NOMO-1 treated with dmso at 0.1 percent for 144 hours (cell line): Measurements from ENCODE around the gene TMEM116.
A peak's percentile ranks its signal among the peaks of the same experiment; 100 is the strongest.
"Not testable (repeated sequence)": the region's sequence is repeated elsewhere in the genome, so short reads cannot be mapped to it uniquely, and the experiment has no call there.

ENCODE experiments used
- DNase-seq: peaks from one replicate; lab custom pipeline; 2025; ENCODE audit not compliant: unreplicated experiment; lab: John Stamatoyannopoulos, UW

Gene TMEM116

DNA sequence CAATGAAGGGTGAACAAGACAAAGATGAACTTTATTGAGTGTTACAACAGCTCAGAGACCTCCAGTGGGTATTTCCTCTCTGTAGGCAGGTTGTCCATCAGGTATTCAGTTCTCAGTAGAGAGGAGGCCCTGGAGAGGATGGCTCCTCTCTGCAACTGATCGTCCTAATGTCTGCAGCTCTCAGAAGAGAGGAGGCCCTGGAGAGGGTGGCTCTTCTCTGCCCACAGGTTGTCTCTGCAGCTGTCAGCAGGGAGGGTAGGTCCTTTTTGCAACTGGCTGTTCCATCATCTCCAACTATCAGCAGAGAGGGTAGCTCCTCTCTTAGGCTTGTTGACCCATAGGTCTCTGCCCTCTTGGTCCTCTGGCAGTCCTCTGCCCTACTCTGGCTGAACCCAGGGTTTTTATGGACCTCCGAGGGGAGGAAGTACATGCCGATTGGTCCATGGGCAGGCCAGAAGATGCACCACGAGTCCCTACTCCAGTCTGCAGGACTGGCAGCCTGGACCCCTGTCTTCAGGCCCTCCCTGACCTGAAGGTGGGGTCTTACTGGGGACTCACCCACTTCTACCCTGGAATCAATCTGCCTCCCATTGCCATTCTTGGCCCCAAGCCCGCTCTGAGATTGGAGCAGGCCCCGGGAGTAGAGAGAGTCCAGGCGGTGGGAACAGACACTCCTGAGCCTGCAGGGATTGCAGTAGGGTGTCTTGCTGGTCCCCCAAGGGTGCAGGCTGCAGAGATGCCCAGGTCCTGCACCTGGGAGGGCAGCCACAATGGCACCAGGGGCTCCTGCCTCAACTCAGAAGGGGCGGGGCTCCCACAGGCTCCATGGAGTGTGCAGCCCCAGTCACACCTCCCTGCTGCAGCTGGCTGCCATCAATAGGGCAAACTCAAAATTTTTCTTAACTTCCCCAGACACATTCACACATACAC, 2.3 kb downstream of the TMEM116 start:
- DNase-seq = no peak

DNA sequence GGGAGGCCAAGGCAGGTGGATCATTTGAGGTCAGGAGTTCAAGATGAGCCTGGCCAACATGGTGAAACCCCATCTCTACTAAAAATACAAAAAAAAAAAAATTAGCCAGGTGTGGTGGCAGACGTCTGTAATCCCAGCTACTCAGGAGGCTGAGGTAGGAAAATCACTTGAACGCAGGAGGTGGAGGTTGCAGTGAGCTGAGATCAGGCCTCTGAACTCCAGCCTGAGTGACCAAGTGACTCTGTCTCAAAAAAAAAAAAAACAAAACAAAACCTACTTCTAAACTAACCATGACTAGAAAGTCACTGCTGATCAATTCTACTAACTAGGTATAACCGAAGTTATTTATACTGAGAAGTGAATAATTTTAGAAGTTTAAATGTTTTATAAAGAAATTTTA, 3.4 kb downstream of the TMEM116 start:
- not testable (repeated sequence) for DNase-seq

GRCh38 chr12:112008918-112009317, 4.0 kb downstream of the TMEM116 start:
- DNase-seq = no peak

DNA sequence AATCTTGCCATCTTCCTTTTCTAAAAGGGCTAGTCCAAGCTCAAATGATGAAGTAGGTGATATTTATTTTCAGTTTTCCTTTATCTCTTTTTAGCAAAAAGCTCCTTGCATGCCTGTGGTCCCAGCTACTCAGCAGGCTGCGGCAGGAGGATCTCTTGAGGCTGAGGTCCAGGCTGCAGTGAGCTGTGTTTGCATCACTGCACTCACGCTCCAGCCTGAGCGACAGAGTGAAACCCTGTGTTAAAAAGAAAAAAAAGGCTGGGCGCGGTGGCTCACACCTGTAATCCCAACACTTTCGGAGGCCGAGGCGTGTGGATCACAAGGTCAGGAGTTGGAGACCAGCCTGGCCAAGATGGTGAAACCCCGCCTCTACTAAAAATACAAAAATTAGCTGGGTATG, 5.0 kb downstream of the TMEM116 start:
- DNase-seq = no peak

DNA sequence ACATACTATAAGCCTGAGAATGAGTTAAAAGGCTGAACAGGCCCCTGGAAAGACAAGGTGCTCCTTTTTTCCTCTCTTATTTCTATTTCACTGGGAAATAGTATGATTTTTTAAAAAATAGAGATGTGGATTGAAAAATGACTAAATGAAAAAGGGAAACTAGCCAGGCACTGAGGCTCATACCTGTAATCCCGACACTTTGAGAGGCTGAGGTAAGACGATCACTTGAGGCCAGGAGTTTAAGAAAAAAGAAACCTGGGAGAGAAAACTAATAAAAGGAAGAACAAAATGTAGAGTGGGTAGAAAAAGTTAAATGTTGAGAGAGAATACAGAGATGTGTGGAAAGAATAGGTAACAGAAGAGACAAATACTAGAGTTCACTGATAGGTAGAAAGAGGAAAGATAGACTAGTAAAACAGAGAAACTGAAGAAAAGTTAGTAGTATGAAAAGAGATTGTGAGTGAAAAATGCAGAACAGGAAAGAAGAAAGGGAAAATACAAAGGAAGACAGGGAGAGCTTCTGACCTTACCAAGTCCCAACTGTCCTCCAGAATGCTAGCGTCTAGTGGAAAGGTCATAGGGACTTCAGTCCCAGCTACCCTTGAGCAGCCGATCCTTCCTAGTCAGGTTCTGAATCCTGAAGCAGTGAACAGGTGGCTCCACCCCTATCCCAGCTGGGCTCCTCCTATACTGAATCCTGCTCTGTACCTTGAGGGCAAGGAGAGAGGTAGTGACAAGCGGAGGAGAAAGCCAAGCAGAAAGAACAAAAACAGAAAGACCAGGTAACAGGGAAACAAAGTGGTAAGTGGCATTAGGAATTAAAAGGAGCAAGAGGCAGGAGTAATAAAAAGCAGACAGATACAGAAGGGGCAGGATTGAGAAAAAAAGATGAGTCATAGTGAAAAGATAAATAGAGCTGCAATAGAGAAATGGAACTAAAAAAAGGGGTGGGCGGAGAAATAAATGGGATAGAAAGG, 7.3 kb downstream of the TMEM116 start:
- no peak for DNase-seq

DNA sequence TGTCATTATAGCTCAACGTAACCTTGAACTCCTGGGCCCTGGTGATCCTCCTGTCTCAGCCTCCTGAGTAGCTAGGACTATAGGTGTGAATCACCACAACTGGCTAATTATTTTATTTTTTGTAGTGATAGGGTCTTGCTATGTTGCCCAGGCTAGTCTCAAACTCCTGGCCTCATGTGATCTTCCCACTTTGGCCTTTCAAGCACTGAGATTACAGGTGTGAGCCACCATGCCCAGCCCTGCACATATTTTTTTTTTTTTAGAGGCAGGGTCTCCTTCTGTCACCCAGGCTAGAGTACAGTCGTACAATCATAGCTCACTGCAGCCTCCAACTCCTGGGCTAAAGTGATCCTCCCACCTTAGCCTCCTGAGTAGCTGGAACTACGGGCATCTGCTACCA, 8.9 kb downstream of the TMEM116 start:
- no peak for DNase-seq

DNA sequence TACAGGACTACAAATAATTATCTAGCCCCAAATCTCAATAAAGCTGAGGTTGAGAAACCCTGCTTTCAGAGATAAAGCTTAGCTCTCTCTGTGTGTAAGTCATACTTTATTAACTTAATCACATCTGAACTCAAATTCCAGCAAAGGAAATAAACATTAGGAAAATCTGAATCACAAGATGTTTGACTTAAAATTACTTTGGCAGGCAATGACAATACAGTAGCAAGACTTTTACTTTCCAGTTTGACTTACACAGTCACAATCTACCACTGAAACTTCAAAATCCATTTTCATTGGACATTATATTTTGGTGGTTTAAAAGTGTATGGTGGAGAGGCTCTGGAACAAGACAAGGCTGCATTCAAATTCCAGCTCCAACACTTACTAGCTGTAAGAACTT, 11.4 kb downstream of the TMEM116 start:
- no peak for DNase-seq

GRCh38 chr12:112000820-112001219, 12.1 kb downstream of the TMEM116 start:
- no peak for DNase-seq

DNA sequence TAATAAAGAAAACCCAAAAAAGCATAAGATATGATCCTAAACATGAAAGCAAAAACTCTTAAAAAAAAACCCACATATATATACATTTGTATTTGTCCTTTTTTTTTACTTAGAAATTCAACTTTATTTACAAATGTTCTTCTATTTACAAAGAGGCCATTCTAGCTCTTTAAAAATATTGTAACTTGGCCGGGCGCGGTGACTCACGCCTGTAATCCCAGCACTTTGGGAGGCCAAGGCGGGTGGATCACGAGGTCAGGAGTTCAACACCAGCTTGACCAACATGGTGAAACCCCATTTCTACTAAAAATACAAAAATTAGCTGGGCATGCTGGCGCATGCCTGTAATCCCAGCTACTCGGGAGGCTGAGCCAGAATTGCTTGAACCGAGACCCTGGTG, 13.8 kb downstream of the TMEM116 start:
- not testable (repeated sequence) for DNase-seq

DNA sequence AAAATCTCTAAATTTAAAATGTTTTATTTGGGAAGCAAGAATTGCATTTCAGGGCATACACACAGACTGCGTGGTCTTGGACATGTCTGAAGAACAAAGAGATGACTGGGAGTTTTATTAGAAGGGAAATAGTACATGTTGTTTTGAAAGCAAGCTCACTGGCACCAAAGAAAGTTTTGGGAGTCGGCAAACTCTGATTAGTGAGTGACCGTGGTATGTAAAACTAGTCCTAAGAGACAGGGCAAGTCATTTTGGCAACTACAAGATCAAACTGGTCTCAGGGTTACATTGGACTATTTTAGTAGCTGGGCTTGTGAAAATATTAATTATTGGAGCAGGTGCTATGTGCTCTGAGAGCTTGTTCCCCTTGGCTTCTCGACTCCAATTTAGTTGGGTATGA, 14.9 kb downstream of the TMEM116 start:
- DNase-seq = no peak

DNA sequence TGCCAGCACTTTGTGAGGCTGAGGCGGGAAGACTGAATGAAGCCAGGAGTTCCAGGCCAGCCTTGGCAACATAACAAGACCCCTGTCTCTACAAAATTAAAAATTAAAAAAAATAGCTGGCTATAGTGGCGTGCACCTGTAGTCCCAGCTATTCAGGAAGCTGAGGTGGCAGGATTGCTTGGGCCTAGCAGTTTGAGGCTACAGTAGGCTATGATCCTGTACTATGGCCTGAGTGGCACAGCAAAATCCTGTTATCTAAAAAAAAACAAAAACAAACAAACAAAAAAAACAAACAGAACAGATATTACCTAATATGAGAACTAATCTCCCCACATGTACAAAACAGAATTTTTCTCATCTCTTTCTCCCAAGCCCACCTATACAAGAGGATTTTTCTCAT, 15.7 kb downstream of the TMEM116 start:
- DNase-seq = no peak

DNA sequence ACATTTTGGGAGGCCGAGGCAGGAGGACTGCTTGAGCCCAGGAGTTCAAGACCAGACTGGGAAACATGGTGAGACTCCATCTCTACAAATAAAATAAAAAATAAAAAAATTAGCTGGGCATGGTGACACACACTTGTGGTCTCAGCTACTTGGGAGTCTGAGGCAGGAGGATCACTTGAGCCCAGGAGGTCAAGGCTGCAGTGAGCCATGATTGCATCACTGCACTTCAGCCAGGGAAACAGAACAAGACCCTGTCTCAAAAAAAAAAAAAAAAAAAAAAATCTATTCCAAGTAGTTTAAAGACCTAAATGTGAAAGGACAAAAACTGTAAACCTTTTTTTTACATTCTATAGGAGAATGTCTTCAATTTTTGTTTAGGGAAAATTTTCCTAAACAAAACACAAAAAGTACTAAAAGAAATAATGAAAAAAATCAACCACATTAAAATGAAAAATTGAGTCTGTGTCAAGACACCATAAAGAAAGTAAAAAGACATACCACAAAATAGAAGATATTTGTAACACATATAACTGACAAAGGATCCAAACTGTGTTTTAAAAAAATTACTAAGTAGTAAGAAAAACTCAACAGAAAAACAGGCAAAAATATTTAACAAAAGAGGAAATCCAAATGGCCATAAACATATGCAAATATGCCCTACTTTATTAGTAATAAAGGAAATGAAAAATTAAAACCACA, 17.0 kb downstream of the TMEM116 start:
- DNase-seq = no peak

DNA sequence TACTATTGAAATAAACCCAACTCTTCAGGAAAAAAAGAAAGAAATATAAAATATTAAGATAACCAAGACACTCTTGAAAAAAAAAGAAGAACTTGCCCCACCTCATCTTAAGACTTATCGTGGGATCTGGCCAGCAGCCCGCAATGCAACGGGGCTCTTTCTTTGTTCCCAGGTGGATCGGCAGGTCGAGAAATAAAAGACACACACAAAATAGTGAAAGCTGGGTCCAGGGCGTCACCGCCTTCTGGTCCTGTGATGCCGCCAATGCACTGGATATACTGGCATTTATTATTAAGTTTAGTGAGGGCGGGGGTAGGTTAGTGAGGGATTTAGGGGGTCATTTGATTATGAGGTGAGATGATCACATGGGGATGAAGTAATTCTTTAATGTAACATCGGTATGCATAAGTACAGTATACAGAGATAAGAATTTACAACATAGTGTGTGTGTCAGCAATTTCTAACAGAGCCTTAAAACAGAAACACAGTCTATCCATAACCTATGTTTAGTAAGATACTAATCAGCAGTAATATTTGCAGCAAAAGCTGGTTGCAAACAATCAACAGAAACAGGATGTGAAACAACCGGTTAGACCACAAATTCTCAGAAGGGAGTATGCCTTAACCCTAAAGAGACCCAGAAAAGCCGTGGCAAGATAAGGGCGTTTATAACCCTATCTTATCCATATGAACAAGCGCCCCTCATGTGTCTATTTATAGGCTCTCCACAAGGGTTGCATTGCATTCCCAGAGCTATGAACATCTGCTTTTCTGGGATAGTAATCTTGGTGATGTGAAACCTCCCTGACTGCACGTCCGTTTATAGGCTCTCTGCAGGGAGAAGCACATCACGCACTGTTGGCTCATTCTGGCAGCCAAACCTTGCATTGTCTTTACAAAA, 18.5 kb downstream of the TMEM116 start:
- DNase-seq = peak; percentile 80

GRCh38 chr12:111993292-111994150, 19.4 kb downstream of the TMEM116 start:
- DNase-seq = no peak

DNA sequence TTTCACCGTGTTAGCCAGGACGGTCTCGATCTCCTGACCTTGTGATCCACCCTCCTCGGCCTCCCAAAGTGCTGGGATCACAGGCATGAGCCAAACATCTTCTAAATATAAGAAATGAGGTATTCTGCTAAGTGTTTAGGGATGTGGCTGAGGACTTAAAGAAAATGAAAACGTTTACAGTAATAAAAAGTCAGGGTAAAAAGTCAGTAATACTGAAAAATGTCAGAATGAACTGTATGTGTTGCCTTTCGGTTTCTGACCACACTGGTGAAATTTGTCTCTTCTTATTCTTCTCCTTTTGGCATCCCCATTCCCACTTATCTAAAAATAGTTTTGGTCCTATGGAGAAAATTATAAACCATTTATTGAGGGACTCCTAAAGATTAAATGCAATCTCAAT, 20.5 kb downstream of the TMEM116 start:
- DNase-seq = no peak

DNA sequence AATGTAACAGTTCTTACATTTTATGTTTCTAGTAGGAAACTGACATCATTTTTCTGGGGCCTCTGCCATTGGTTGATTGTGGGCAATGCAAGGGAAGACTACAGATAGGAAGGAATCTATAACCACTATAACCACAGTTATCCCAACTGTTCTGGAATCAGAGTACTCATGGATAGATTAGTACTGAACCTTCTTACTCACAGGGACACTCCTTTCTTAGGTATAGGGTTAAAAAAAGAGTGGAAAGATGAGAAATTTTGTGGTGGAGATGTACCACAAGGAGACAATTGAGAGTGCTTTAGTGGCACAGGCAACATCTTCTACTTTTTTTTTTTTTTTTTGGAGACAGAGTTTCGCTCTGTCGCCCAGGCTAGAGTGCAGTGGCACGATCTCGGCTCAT, 21.0 kb downstream of the TMEM116 start:
- DNase-seq = no peak

GRCh38 chr12:111991535-111991934, 21.4 kb downstream of the TMEM116 start:
- DNase-seq = no peak

- DNase-seq = no peak
Observed at GRCh38 chr12:111984820-111985219, 28.1 kb downstream of the TMEM116 start.

- DNase-seq = no peak
Observed at GRCh38 chr12:111981987-111982386, 31.0 kb downstream of the TMEM116 start.
